ENCODE data around the gene CREBL2.

CREBL2 gene

GRCh38 chr12:12681061-12681765 lies 69.5 kb downstream of the CREBL2 start:
- DNase-seq (ENCODE audit: low read depth) = no peak

- DNase-seq (ENCODE audit: low read depth) = no peak
These were observed 70.6 kb downstream of the CREBL2 start for GRCh38 chr12:12682284-12682683.

GRCh38 chr12:12683136-12683697 lies 71.5 kb downstream of the CREBL2 start:
- no peak for DNase-seq (ENCODE audit: low read depth)

DNA sequence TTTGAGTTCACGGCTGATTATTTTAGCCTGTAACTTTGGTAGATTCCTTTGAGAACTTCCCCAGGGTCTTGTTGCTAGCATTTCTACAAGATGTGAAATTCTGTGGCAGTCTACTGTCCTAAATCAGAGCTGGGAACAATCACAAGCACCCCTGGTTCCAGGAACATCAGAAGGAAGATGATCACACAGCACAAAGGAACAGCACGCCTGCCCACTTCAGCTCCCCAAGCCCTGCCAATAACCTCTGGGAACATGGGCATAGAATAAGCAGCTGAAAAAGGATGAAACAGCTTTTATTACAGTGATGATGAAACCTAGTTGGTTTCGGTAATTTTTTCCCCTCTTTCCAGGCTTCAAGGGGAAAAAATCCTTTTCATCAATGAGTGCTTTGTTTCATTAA lies 72.0 kb downstream of the CREBL2 start:
- DNase-seq (ENCODE audit: low read depth) = no peak

DNA sequence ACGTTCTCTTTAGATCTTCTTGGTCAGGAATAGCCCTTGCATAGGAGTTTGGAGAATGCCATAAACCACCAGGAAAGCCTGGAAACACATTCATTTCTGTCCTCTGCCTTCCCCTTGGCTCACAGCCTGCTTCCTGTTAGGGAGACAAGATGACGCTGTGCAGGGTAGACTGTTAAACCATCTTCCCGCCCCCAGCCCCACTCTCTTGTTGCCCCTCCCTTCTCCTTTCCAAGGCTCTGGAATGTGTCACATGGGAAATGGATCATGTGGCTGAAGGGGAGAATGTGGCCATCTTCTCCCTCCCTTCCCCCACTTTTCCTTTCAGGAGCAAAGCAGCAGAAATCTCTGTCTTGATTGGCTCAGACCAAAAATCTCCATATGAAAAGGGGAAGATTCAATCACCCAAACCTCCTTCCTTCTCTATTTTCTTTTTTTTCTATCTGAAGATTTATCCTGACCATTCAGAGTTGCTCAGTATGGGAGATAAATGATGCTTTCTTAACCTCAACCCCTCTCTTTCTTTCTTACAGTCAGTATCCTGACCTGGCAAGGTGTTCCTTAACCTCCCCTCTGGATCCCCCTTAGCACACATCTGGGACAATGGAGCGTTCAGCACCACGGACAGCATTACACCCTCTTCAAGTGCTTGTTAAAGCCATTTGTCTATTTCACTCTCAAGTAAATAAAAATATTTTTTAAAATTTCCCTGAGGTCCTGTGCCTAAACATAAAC lies 72.9 kb downstream of the CREBL2 start:
- no peak for DNase-seq (ENCODE audit: low read depth)

DNA sequence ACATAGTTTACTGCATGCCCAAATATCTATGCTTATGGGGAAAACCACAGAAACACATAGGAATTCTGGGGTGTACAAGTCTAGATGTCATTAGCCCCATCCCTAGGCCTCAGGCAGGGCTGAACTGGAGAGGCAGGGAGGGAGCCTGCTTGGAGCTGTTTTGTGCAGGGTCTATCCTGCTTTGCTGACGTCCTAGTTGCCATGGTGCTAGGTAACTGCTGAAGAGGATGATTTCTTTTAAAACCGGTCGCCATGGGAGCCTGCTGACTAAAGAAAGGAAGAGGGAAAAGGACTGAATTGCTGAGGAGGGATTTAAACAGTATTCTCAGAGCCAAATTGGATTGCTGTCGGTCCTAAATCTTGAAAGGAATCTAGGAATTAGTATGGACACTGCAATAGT lies 73.6 kb downstream of the CREBL2 start:
- DNase-seq (ENCODE audit: low read depth) = no peak

DNA sequence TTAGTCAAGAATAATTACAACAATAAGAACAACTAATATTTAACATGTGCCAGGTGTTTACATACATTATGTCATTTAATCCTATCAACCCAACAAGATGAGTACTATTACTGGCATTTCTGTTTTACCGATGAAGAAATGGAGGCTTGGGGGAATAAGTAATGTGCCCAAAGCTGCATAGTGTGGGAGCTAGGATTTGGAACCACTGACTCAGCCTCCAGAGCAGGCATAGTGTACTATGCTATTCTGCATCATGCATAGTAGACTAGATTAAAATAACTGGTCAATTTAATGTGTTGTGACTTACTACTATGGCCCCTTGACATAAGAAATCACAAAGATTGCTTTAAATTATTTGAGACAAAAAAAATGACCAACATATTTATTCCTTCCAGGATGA lies 74.8 kb downstream of the CREBL2 start:
- DNase-seq (ENCODE audit: low read depth) = no peak

DNA sequence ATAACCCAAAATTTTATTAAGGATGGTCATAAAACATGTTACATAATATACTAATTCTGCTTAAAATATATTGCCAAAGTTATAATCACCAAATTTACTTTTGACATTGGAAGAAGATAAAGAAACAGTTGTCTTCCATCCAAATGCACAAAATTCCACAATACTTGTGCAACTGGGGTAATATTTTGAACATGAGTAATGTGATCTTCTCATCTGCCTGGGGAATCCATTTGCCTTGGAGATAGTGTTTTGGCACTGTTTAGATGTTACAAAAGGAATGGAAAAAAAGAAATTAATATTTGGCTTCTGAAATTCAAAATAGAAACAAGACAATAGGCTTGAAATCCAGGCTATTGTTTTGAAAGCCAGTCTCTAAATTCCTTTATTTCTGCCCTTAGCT lies 75.2 kb downstream of the CREBL2 start:
- no peak for DNase-seq (ENCODE audit: low read depth)

GRCh38 chr12:12689647-12690300 lies 78.1 kb downstream of the CREBL2 start:
- no peak for DNase-seq (ENCODE audit: low read depth)

GRCh38 chr12:12691549-12691948 lies 79.9 kb downstream of the CREBL2 start:
- no peak for DNase-seq (ENCODE audit: low read depth)

GRCh38 chr12:12693111-12693671 lies 81.5 kb downstream of the CREBL2 start:
- no peak for DNase-seq (ENCODE audit: low read depth)

Measured in stimulated activated CD8-positive, alpha-beta memory T cell treated with anti-CD3 and anti-CD28 coated beads, Interleukin-12 subunit alpha, Interleukin-12 subunit beta, amount 100 ng/mL, for 4 hours (primary cell).